Measurements from ENCODE around the gene PTPRK. TPM values are rescaled to one million over a fixed set of nuclear protein-coding genes. Genes with fewer than 3 reads are reported as not detected.

The PTPRK gene
- total RNA-seq, 1 donor from 2014 or later = 50.3 TPM

- no peak for DNase-seq
- no peaks in the 10 kb centered on the region for H3K36me3 Mint-ChIP-seq (ENCODE audit: unreplicated experiment)
- H3K27ac Mint-ChIP-seq (ENCODE audit: unreplicated experiment) = no peak overlapping the region
- TF ChIP-seq, protein P1, sequence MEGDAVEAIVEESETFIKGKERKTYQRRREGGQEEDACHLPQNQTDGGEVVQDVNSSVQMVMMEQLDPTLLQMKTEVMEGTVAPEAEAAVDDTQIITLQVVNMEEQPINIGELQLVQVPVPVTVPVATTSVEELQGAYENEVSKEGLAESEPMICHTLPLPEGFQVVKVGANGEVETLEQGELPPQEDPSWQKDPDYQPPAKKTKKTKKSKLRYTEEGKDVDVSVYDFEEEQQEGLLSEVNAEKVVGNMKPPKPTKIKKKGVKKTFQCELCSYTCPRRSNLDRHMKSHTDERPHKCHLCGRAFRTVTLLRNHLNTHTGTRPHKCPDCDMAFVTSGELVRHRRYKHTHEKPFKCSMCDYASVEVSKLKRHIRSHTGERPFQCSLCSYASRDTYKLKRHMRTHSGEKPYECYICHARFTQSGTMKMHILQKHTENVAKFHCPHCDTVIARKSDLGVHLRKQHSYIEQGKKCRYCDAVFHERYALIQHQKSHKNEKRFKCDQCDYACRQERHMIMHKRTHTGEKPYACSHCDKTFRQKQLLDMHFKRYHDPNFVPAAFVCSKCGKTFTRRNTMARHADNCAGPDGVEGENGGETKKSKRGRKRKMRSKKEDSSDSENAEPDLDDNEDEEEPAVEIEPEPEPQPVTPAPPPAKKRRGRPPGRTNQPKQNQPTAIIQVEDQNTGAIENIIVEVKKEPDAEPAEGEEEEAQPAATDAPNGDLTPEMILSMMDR (IDR thresholded peaks at IDR 0.05; ENCODE audit: partially characterized antibody, unreplicated experiment) = no peak
- H3K4me3 Mint-ChIP-seq (ENCODE audit: unreplicated experiment) = no peak overlapping the region
- no peaks in the 10 kb centered on the region for H3K9me3 Mint-ChIP-seq (ENCODE audit: unreplicated experiment)
- no peaks in the 10 kb centered on the region for H3K27me3 Mint-ChIP-seq (ENCODE audit: unreplicated experiment)
- H3K4me1 Mint-ChIP-seq (ENCODE audit: low read depth, unreplicated experiment) = peaks cover 10% of the 10 kb centered on the region
These were observed 24.7 kb downstream of the PTPRK start for GRCh38 chr6:128495536-128496333.

- TF ChIP-seq, protein P1 (IDR thresholded peaks at IDR 0.05; ENCODE audit: partially characterized antibody, unreplicated experiment) = no peak
- H3K4me1 Mint-ChIP-seq (ENCODE audit: low read depth, unreplicated experiment) = peaks cover 10% of the 10 kb centered on the region
- no peaks in the 10 kb centered on the region for H3K36me3 Mint-ChIP-seq (ENCODE audit: unreplicated experiment)
- H3K4me3 Mint-ChIP-seq (ENCODE audit: unreplicated experiment) = no peak overlapping the region
- H3K9me3 Mint-ChIP-seq (ENCODE audit: unreplicated experiment) = no peaks in the 10 kb centered on the region
- no peak for DNase-seq
- no peak overlapping the region for H3K27ac Mint-ChIP-seq (ENCODE audit: unreplicated experiment)
- H3K27me3 Mint-ChIP-seq (ENCODE audit: unreplicated experiment) = no peaks in the 10 kb centered on the region
These were observed 26.0 kb downstream of the PTPRK start for GRCh38 chr6:128494440-128494839.

GRCh38 chr6:128493877-128494276, 26.5 kb downstream of the PTPRK start:
- no peaks in the 10 kb centered on the region for H3K36me3 Mint-ChIP-seq (ENCODE audit: unreplicated experiment)
- TF ChIP-seq, protein P1 (IDR thresholded peaks at IDR 0.05; ENCODE audit: partially characterized antibody, unreplicated experiment) = no peak
- no peaks in the 10 kb centered on the region for H3K27me3 Mint-ChIP-seq (ENCODE audit: unreplicated experiment)
- no peak overlapping the region for H3K4me3 Mint-ChIP-seq (ENCODE audit: unreplicated experiment)
- no peak for DNase-seq
- no peaks in the 10 kb centered on the region for H3K9me3 Mint-ChIP-seq (ENCODE audit: unreplicated experiment)
- H3K27ac Mint-ChIP-seq (ENCODE audit: unreplicated experiment) = no peak overlapping the region
- H3K4me1 Mint-ChIP-seq (ENCODE audit: low read depth, unreplicated experiment) = peaks cover 10% of the 10 kb centered on the region

DNA sequence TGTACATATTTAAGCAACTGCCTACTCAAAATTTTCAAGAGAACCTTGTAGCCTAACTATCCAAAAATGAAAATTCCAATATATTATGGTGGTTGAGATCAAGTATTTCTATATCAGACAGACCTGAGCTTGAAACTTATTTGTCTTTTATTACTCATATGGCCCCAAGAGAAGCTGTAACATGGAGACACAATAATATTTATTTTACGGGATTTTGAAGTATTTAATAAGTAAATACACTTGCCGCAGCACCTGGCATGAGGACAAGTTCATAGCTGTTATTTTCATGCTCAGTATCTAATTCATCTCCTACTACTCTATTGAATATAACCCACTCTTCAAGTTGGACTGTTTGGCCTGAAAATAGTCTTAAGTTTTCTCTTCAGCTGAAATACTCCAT, 28.0 kb downstream of the PTPRK start:
- Mint-ChIP-seq H3K4me3 (ENCODE audit: unreplicated experiment) (no peak overlapping the region), H3K9me3 (ENCODE audit: unreplicated experiment) (no peaks in the 10 kb centered on the region), H3K27me3 (ENCODE audit: unreplicated experiment) (no peaks in the 10 kb centered on the region), H3K36me3 (ENCODE audit: unreplicated experiment) (no peaks in the 10 kb centered on the region), H3K27ac (ENCODE audit: unreplicated experiment) (no peak overlapping the region), H3K4me1 (ENCODE audit: low read depth, unreplicated experiment) (peaks cover 10% of the 10 kb centered on the region)
- no peak for DNase-seq
- TF ChIP-seq, protein P1 (IDR thresholded peaks at IDR 0.05; ENCODE audit: partially characterized antibody, unreplicated experiment) = no peak

DNA sequence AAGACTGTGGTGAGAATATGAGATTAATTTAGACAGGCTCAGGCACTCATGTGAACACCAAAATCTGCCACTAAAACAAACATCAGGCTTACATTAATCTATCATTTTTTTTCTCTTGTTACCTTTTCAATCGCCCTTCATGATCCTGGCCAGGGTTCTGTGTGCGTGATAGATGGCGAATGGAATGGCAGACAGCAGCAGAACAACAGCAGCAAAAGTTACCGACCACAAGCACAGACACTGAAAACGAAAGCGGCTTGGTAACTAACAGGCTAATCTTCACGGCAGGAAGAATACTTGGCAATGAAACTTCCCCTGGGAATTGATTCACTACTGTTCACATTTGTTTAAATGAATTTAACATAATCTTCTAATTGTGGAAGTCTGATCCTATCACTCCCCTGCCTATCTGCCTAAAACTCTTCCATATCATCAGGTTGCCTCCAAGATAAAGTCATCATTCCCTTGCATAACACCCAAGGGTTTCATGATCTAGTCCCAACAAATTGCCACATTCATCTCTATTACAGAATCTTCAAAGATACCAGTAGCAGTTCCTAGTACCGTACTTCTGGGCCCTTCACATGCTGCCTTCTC, 28.7 kb downstream of the PTPRK start:
- H3K4me1 Mint-ChIP-seq (ENCODE audit: low read depth, unreplicated experiment) = peaks cover 10% of the 10 kb centered on the region

More for the DNA sequence above, 28.7 kb downstream of the PTPRK start:
- Mint-ChIP-seq H3K27ac (ENCODE audit: unreplicated experiment) (no peak overlapping the region), H3K9me3 (ENCODE audit: unreplicated experiment) (no peaks in the 10 kb centered on the region), H3K36me3 (ENCODE audit: unreplicated experiment) (no peaks in the 10 kb centered on the region), H3K27me3 (ENCODE audit: unreplicated experiment) (no peaks in the 10 kb centered on the region), H3K4me3 (ENCODE audit: unreplicated experiment) (no peak overlapping the region)
- TF ChIP-seq, protein P1 (IDR thresholded peaks at IDR 0.05; ENCODE audit: partially characterized antibody, unreplicated experiment) = no peak
- no peak for DNase-seq

Measured in glutamatergic neuron (in vitro differentiated cells).